OCI-LY1 (cell line): ENCODE measurements around the gene KIF16B.

Experiments
- CTCF ChIP-seq: fragments of 200-600 bp; sonication (generic), shearing (Covaris generic); IDR thresholded peaks from 2 replicates; pipeline ENCODE4 v1.5.1; 2017; ENCODE audit warnings: mild to moderate bottlenecking, antibody characterized with exemption, low read length, moderate library complexity, mixed read lengths
- EZH2 ChIP-seq: fragments of 200-600 bp; sonication (generic), shearing (Covaris generic); IDR thresholded peaks from 2 replicates; pipeline ENCODE4 v1.8.0; 2017; ENCODE audit warnings: borderline replicate concordance, mixed run types, mild to moderate bottlenecking, antibody characterized with exemption, low read length, moderate library complexity, mixed read lengths

DNA sequence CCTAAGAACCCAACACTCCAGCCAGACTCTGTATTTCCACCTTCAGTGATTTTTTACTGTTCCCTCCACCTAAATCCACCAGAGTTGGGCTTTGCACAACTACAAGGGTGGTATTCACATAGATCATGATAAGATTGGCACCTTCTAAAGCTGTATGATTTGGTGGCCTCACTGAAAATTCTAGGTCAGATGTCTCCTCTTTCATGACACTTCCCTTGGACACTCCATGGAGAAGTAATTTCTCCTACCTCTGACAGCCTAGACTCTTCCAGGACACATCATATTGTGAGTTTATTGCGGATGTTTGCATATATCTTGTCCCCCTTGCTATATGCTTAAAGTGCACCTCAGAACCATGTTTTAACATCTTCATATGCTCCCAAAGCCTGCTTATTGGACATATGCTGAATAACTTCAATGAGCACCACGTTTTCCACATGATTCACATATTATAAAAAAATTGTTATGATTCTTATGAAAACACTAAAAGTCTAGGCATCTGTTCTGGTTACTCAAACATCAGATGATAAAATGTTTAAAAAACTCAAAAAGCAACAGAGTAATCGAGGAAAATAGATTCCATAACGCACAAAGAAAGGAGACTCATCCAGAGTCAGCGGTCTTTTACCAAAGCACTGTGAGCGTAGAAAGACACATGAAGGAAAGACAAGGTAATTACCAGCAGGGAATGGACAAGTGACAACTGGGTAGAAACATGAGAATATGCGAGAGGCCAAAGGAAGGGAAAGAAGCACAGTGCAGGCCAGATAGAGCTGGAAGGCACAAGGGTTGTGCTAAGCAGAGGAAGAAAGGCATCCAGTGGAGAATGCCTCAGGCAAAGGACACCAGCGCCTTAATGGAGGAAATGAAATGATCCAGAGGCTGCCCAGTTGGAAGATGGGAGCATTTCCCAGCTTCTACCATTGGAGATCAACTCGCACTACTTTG lies 46.5 kb downstream of the KIF16B start:
- TF ChIP-seq CTCF: no peak
- no peak for TF ChIP-seq EZH2
